Right renal pelvis (tissue), 4 donors: Measurements from ENCODE around the gene RARRES1. TPM values are rescaled to one million over a fixed set of nuclear protein-coding genes. Genes with fewer than 3 reads are reported as not detected.

Experiments used
- DNase-seq, 4 donors: peaks; one replicate each; pipeline ENCODE4 v3.0.0-alpha.2; 2013; ENCODE audit warnings: low read depth in 4 of 4, low spot score in 3 of 4, missing footprints in 1 of 4
- polyA plus RNA-seq, 4 donors: library from polyadenylated mRNA; unstranded; fragments of 120-200 nt; gene quantifications; one replicate each; pipeline ENCODE4 v1.2.1, GENCODE V29; 2013; ENCODE audit not compliant: insufficient read length in 4 of 4

Gene RARRES1
- polyA plus RNA-seq, 4 donors: 11.2 to 34.1 (median 13.4) TPM

DNA sequence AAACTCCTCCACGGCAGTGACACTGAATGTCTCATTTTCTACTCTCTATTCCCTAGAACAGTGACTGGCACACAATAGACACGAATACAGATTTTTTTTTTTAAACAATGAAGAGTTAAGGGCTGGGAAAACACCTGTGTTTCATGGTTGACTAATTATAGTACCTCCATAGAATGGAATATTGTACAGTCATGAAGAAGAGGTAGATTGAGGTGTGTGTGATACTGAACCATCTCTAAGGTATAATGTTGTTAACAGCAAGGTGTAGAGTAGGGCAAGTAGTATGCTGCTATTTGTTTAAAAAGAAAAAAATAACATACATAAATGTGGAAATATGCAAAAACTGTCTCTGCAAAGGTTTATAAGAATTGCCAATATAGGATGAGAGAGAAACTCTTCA, 5.2 kb upstream of the RARRES1 start:
- DNase-seq: no peak

DNA sequence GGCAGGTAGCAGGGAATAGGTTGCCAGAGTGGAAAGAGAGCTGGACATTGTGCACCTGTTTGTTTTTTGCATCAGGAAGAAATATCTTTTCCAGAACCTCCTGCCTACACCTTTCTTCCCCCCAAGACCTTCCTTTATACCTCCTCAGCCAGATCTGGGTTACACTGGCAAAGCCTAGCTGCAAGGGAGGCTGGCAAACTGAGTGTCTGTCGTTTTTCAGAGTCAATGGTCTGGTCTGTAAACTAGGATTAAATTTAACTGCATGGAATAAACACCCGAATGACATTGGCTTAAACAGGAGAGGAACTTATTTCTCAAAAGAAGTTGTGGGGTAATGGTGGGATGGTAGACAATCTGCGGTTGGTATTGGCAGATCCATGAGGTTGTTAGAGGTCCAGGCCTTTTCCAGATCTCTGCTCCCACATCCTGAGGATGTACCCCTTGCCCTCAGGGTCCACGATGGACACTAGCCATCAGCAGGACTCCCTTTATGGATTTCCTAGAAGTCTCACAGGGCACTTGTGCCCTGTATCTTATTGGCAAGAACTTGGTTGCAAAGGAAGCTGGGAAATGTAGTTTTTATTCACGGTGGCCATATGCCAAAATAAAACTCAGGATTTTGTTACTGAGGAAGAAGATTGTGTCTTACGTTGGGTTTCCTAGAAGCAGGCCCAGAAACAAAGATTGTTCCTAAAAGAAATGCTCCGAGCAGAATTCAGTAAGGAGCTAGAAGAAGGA, 3.2 kb upstream of the RARRES1 start:
- DNase-seq: no peak

DNA sequence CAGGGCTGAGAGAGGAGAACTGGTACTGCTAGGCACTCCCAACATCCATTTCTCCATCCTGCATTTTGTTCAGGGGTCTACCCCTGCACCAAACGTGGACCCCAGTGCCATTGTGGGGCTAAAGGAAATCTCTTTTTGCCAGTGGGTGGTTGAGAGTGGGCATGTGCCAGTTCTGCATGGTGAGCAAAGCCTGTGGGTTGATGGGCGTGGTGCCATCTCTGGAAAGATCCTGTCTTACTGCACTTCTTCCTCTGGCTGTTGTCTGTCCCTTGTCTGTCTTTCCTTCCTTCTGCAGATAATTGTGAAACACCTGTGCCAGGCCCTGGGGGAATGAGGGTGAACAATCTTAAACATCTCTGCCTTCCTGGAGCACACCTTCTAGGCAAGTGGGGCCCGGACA, 1.4 kb upstream of the RARRES1 start:
- no peak for DNase-seq

GRCh38 chr3:158732856-158733200, 571 bp upstream of the RARRES1 start:
- no peak for DNase-seq

DNA sequence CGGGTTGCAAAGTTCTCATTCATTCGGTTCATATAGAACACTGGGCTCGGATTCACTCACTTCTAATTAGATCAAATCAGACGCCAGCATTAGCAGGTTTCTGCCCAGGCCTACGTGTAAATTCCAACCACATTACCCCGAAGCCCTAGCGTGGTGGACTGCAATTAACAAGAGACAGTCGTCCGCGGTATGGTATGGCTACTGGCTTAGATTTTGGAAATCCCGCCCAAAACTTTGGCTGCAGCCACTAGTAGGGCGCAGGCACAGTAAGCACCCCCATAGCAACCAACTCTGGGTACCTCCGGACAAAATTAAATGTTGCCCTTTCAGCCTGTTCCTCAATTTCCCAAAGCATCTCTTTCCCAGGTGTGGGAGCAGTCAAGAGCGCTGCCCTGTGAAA, 771 bp downstream of the RARRES1 start:
- no peak for DNase-seq

DNA sequence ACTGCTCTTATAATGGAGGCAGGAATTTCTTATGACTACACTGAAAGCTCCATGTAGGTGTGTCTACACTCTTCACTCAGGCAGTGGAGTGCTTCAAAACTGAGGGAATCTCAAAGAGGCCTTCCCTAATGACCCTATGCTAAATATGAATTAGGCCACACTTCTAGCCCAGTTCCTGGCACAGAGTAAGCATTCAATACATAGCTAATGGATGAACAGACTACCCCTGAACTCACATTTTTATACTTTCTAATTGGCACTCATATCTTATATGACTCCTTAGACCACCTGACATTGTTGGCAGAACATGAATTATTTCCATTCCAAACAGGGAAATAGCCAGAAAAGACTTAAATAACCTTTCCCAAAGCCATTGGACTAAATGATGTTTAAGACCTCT, 3.4 kb downstream of the RARRES1 start:
- DNase-seq: no peak

GRCh38 chr3:158728061-158728377, 4.2 kb downstream of the RARRES1 start:
- DNase-seq: no peak

DNA sequence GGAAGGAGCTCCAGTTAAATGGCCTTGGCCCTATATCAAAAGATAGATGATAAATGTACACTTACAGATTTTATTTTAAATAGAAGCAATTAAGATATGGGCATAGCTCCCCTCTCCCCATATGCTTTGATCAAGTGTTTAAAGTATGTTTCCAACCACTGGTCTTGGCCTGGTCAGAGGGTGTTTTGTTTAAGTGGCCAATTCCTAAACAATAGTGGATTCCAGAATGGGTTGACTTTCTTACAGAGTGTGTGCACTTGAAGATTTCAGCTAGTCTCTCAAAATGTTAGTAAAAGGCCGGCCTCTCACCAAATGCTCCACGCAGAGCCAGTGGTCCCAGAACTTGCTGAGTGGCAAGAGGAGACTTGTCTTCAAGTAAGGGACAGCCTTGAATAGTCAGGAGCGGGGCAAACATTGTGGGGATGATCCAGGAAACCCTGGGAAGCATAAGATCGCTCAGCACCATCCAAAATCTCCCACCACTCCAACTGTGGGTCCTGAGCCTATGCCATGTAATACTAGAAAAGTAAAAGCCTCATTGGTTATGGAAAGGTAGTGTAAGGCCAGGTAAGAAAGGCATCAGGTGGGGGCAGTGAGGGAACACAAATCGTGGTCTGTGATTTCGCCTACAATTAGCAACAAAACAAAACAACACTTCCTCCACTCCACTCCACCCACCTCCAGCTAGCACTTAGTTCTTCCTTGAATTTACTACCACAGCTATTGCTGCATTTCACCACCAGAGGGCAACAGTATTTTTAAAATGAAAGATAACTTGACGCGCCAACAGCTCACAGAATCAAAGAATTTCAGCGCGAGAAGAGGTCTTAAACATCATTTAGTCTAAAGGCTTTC, 4.8 kb downstream of the RARRES1 start:
- DNase-seq: peak in 3 of 4 donors; percentile 56 to 59 (median 57)

DNA sequence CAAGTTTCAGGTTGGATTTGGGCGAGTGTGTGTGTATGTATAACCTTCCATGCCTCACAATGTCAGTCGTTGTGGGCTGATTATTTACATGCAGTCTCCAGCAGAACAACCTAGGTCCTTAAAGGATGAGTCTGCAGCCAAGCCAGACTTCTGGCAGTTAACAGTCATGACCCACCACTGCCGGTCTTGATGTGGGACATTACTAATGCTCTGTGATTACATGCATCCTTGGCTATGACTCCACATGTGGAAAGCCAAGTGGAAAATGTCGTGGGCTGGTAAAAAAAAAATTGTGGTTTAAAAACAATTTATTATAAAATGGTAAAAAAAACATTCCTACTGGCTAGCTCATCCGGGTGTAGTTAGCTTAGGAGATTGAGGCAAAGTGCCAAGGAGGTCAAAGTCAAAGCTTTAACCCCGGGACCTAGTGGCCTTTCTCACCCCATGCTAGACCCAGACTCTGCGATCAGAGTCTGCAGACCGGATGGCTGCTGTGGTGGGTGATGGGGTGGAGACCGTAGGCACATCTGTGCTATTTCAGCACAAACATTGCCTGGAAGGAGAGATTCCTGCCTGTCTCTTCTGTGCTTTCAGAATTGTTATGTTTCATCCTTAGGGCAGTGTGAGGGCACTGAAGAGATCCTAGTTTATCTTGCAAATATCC, 6.8 kb downstream of the RARRES1 start:
- DNase-seq: no peak

- no peak for DNase-seq
These were observed 8.3 kb downstream of the RARRES1 start for GRCh38 chr3:158723991-158724390.

GRCh38 chr3:158722108-158722507, 10.1 kb downstream of the RARRES1 start:
- DNase-seq: no peak

DNA sequence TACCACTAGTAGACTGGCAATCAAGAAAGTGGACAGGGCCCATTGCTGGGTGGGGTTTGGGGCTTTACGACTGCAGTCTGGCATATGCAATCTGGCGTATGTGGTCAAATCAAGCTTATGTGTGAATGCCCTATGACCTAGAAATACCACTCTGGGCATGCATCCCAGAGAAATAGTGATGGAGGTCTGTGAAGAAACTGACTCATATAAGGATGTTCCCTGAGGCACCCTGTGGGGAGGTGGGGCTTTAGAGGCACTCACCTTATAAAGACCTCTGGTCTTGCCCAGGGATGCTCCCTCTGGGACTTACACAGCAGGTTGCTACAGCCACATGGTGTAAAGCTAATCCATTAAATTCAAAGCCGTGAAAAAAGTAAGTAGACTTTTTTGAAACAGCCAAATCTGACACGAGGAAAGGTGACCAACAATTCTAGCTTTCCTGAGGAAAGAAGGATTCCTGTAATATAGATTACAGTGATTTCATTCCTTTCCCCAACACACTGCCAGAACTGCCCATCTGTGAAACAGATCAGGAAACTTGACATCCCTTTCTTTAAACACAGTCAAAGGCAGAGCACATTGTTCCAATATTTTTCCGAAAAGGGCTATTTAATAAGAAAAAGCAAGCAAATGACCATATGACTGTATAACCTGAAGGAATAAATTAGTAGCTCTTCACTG, 13.6 kb downstream of the RARRES1 start:
- DNase-seq: no peak

- no peak for DNase-seq
These were observed 14.7 kb downstream of the RARRES1 start for GRCh38 chr3:158717576-158717975.

- DNase-seq: no peak
These were observed 19.2 kb downstream of the RARRES1 start for GRCh38 chr3:158713094-158713499.

GRCh38 chr3:158712443-158712842, 19.8 kb downstream of the RARRES1 start:
- no peak for DNase-seq

DNA sequence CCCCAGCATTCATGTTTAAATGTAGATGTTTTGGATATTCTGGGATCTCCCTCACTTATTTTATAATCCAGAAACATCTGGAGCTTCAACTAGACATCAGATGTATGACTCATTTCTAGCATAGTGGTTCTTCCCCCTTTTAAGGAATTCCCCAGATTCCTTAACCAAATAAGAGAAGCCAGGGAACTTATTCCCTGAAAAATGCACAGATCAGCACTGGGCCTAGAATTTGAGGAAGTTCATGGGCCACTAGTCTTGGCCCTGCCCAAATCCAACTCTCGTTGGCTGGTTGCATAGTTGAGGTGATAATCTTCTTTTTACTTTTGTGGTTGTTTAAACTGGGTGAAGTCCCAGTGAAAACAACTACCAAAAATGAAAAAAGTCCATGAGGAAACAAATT, 20.4 kb downstream of the RARRES1 start:
- DNase-seq: no peak

DNA sequence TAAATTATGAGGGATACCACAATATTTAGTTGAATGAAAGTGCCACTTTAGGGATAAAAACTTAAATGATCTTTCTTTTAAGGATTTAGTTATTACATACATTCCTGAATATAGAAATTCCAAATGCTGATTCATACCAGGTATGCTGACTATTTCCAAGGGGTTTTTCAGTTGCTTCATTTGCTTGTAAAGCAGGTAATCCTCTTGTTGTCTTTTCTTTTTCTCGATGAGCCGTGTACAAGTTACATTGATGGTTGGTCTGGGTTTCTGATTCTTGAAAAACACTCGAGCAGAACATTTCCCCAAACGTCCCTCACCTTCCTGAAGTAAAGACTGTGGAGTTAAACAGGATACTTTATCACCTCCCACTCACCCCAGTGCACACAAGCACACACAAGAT, 21.7 kb downstream of the RARRES1 start:
- no peak for DNase-seq

GRCh38 chr3:158709666-158710083, 22.6 kb downstream of the RARRES1 start:
- DNase-seq: no peak

DNA sequence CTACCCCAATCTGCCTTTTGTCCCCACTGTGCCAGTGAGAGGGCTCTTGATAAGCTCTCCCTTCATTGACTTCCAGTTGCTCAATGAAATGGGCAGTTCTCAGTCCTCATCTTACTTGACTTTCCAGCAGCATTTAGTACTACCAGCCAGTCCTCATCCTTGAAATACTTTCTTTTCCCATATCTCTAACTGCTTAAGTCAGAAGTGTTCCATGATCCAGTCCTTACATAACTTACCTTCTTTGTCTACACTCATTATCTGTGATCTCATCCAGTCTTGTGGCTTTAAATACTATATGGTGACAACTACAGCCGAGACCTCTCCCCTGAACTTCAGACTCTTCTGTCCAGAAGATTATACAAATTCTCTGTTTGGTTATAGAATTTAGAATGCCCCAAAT, 28.7 kb downstream of the RARRES1 start:
- DNase-seq: no peak

DNA sequence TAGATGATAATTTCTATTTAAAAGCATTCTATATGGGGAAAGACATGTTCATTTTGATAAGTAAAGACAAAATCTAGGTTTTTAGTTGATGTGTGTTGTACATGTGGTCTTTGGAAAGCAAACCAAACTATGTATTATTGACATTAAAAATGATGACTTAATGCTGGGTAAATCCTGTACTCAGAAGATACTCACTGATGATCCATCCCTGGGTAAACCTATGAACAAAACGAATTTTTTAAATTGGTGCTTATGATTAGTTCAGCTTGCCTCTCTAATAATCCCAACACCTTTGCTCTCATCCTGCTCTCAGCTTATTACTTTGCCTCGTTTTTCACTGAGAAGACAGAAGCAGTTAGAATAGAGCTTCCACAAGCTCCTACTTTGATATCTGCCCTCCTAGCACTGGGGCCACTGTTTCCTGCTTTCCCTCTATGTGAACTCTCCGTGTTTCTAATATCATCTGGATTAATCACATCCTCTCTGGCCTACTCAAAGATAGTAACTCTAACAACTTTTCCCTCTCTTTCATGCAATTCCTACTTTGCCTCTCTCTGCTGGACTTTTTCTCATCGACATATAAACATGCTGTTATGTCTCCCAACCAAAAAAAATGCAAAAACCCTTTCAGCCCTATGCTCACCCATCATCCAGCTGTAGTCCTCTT, 29.3 kb downstream of the RARRES1 start:
- no peak for DNase-seq
